ENCODE measurements around the gene SLC39A11.
A peak's percentile ranks its signal among the peaks of the same experiment; 100 is the strongest.
"Not testable (repeated sequence)": the region's sequence is repeated elsewhere in the genome, so short reads cannot be mapped to it uniquely, and the experiment has no call there.

SLC39A11 gene

DNA sequence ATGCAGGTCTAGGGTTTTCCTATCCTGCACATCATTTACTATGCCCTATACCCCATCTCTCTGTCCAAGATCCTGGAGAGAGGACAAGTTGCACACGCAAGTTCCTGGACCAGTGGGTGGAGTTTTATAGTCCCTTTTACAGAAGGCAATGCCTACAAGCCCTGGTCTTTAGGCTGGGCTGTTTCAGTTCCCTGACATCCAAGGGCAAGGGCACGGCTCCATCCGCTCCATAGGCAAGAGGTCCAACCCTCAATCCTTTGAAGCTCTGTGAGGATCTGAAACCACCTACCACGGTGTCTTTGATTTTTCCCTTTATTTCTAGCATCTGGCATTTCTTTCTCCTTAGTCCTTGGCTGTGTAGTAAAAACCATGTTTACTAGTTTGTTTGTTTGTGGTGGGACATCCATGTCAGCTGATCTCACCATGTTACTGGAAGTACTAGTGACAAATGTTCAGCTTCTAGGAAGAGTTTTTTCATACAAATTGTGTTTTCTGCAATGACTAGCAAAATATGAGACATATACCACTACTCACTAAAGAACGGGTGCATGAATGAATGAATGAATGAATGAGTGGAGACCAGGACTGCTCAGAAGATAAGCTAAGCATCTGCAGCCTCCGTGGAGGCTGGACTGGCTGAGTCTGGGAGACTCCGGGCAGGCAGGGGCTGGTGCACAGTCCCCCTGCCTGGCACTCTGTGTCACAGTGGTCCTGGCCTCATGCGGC, 359.4 kb downstream of the SLC39A11 start:
- DNase-seq = no peak

DNA sequence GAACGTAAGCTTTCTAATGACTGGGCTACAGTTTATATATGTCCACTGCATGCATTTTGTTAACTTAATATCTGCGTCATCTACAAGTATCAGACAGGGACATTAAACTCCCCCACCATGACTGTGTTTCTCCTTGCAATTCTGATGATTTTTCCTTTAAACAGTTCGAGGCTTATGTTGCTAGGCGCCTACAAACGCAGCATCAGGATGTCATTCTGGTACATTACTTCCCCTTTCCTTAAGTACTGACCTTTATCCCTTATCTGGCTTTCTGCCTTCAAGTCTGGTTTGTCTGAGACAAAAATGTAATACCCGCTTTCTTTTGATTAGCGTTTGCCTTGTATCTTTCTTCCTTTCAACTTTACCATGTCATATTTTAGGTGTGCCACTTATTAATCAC, 362.4 kb downstream of the SLC39A11 start:
- DNase-seq = peak; percentile 7

DNA sequence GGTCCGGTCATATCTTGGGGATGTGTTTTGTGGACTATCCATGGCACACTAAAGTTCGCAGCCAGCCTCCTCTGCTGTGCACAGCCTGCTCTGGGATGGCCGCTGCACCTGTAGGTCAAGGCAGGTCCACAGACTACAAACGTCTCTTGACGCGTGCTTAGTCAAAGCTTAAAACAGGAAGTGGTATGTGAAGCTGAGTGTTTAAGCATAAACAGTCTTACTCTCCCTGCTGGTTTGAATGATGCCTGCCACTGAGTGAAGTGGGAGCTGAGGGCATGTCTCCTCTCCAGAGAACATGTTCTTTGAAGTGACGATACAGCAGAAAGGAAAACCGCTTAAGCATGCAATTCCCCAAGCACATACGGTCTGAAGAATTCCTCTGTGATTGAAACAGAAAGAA, 365.6 kb downstream of the SLC39A11 start:
- DNase-seq = peak; percentile 37

DNA sequence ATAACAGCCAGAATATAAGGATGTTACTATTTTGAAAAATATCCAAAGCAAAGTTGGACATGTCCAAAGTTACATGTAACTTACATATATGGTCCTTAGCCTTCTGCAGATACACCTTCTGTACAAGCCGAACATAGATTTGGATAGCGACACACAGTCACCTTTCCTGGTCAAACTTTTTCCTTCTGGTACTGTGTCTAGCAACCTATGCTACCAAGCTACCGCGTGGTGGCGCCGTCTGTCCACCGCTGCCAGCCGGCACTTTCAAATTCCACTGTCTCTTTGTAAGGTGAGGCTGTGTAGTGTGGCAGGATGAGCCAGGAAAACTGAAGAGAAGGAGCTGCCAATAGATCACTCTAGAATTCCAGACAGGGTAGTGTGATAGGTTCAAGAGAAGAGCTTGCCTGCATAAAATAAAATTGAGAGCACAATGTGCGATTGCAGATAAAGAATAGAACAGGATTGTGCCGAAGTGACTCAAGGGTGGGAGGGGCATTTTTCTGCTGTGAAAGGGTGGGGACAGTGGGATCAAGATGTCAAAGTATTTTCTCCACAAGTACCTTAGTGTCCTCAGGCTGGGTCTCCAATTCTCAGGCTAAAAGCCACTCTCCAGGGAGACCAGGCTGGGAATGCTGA, 366.9 kb downstream of the SLC39A11 start:
- peak; percentile 54 for DNase-seq

DNA sequence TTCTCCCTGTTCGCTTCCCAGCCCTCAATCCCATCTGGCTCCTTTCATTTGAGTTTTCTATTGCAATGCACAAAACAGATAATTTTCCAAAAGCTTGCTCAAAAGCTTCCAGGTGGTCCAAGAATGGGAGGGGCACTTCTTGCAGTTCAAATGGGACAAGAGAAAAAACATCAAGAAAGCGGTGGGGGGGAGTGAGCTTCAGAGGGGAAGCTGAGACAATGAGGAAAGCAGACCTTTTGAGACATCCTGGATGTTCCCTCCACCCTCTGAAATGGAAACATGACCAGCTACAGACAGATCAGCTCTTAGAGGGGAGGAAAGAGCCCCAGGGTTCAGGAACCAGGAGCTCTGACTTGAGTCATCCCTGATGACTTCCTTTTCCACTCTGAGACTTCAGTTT, 368.2 kb downstream of the SLC39A11 start:
- DNase-seq = peak; percentile 40

DNA sequence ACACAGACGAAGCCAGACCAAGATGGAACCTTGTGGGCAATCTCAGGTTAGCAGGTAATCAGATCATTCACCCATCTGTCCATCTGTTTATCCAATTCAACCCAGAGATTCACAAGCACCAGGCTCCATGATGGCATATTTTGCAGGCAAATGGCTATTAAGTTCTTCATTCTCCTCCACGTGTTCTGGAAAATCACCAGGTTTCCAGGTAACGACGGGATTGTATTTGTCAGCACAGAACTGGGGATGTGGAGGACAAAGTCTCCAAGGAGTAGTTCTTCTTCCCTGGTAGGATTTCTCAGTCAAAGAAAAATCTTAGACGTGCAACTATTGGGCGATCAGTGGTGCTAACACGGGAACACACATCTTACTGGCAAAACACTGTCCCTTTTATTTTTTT, 368.8 kb downstream of the SLC39A11 start:
- DNase-seq = no peak

DNA sequence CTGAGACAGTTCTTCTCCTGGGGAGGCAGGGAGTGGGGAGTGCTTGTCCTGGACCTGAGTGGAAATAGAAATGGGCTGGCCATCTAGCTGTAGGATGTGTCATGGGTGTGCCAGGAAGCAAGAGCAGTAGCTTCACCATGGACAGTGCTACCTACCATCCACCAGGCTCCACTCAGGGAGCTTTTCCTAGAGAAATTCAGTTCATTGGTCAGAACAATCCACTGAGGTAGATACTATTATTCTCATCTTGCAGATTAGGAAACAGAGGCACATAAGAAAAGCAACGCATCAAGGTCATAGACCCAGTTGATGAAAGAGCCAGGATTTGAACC, 372.0 kb downstream of the SLC39A11 start:
- DNase-seq = no peak

DNA sequence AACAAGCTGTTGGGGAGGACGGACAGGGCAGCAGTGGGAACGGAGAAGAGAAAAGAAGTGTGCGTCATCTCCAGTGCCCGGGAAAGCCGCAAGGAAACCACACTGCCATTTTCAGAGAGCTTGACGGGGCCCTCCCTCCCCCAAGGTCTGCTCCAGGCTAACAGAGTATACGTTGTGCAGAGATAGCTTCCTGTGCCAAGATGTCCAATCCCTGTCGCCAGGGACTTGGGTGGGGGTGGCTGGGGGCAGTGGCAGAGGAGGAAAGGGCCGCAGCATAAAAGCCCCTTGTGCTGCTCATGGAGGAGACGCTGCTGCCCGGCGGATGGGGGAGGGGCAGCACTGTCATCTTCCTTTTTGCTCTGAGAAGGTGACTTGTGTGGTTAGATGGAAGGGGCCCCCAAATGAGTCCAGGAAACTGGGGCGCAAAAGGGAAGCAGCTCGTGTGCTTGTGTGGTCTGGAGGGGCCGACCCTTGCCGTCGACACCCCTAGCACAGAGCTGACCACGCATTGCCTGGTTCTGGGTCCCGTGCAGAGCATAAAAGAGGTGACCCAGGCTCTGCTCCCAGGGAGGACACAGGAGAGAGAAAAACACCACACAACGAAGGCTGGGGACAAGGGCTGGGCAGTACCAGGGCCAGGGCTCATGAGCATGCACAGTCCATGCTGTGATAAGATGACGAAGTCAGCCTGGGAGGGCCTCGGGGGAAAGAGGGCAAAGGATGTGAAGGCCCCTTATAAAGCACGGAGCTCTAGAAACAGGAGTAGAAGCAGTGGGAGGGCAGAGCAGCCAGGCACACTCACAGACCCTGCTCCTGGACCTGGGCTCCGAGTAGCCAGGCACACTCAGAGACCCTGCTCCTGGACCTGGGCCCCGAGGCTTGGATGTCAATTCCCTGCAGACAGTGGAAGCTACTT, 372.7 kb downstream of the SLC39A11 start:
- DNase-seq = peak; percentile 73

DNA sequence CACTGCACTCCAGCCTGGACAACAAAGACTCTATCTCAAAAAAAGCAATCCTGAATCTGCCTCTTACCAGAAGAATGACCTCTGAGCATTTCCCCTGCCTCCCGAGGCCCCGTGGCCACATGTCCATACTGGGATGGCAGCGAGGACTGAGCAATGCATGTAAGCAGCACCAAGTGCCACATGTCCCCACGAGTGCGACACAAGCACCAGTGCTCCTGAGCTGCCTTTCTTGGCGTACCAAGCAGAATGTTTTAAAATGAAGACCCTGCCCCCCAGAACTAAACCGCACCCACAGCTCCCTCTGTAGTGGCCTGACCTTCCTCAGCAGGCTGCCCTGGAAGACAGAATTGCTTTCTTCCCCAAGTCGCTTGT, 373.3 kb downstream of the SLC39A11 start:
- DNase-seq = no peak

DNA sequence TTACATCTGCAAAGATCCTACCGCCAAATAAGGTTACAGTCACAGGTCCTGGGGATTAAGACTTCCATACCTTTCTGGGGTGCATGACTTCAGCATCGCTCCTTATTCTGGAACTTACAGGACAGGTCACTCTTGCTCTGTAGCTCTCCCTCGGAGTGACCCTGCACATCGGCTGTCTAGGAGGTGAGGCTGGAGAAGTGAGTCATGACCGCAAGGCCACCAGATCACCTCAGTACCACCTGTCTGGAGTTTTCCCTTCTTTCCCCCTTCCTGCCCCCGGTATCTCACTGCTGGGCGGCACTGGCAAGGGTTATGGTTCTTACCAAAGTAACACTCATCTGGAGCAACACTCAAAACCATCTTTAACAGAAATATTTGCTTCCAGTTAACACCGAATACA, 374.8 kb downstream of the SLC39A11 start:
- no peak for DNase-seq

DNA sequence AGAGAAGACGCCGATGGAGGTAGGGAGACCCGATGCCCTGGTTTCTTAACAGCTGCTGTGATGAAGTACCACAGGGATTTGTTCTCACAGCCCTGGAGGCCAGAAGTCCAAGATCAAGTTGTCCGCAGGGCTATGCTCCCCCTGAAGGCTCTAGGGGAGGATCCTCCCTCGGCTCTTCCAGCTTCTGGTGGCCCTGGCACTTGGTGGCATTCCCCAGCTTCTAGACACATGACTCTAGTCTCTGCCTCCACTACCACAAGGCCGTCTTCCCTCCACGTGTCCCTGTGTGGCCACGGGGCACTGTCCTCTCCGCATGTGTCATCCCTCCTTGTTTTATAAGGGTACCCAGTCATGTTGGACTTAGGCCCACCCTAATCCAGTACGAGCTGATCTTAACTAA, 375.2 kb downstream of the SLC39A11 start:
- DNase-seq = no peak

DNA sequence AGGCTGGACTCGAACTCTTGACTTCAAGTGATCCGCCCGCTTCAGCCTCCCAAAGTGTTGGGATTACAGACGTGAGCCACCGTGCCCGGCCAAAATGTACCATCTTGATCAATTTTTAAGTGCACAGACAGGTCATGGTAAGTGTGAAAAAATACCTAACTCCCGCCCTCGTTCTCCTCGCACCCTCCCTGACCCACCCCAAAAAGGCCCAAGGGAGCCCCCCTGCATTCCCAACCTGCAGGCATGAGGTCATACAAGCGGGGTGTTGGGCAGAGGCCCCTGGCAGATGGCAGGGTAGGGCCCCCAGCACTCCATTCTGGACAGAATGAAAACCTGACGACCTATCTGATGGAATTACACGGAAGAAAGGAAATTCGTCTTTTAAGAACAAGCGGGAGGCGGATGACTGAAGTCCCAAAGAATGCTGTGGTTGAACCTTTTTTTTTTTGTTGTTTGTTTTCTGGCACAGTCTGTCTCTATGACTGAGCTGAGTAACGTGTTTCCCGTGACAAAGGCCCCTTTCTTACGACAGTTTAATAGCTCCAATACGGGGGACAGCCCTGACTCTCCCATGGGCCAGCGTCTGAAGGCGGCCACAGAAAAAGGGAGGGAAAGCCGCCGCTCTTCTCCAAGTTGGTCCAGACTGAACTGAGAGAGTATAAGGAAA, 376.4 kb downstream of the SLC39A11 start:
- peak; percentile 96 for DNase-seq

DNA sequence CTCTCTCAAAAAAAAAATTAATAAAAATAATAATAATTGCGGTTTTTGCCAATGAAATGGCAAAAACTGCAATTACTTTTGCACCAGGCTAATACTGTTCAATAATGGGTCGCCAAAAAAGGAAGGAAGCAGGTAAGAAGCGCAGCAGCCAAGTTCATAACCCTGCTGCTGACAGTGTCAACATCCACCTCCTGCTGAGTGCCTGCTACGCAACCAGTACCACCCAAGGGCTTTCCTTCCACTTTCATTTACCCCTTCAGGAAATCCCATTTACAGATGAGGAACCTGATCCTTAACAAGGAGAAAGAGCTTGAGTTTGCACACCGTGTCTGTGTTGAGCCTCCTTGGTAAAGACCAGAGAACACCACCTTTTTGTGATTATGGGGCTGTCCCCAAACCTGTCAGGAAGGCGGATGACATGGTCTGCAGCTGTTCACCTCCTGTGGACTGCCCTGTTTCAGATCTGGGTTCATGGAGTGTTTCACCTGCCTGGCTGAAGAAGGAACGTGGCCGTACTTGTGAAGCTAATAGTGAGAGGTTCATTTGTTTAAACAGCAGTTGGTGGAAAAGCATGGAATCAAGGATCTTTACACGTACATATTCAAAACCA, 378.0 kb downstream of the SLC39A11 start:
- no peak for DNase-seq

DNA sequence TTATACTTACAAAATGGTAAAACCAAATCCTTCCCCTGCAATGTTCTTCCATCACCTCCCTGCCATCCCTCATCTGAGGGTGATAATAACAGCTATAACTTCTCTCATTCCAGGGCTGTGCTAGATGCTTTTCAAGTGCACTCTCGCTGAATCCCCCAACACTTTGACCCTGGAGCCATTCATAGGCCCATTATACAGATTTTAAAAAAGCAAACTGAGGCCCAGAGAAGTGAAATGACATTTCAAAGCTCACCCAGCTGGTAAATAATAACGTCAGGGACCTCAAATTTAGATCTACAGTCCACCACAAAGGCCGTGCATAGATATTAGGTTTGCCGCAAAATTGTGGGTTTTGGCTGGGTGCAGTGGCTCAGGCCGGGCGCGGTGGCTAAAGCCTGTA, 378.8 kb downstream of the SLC39A11 start:
- DNase-seq = no peak

DNA sequence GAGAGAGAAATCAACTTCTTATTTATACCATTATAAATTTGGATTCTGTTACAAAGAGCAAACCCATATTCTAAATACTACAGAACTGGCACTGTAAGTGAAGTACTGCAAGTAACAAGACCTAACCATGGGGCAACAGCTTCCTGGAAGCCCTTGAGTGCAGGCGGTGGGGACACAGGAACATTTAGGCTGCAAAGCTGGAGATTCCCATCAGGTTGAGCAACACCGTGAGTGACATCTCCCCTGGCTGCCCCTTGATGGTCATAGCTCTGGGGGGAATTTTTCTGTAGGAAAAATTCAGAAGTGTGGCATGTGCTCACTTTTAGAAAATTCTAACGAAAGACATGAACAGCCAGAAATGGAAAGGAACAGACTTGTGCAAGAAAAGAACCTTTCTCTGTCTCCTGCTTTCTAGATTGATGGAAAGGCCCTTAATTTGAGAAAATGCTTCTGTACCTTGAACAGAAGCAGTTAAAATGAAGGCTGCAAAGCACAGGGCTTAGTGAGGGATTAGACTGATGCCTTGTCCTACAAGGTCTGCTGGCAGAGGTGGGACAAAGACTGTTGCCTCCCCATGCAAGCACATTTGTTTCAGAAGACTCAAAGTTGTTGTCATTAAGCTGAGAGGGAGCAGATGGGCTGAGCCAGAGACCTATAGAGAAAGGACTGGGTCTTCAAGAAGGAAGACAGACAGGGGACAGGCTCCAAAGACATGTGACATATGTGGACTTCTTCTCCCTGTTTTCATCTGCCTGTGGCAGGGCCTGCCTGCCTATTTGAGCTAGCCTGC, 380.8 kb downstream of the SLC39A11 start:
- no peak for DNase-seq

DNA sequence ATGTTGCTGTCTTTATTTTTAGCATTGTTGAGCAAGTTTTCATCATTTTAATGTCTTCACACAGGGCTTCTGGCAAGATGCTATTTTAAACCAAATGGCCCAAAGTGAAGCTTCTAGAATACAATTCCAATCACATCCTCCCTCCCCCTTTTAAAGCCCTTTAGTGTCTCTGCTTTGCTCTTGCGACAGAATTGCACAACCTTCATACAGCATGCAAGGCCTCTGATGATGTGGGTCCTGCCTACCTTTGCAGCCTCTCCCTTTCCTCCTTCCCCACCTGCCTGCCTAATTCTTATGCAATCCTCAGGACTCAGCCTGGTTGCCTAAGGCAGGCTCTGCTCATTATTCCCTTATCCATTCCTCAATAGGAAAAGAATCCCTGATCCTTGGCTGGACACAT, 381.7 kb downstream of the SLC39A11 start:
- no peak for DNase-seq

DNA sequence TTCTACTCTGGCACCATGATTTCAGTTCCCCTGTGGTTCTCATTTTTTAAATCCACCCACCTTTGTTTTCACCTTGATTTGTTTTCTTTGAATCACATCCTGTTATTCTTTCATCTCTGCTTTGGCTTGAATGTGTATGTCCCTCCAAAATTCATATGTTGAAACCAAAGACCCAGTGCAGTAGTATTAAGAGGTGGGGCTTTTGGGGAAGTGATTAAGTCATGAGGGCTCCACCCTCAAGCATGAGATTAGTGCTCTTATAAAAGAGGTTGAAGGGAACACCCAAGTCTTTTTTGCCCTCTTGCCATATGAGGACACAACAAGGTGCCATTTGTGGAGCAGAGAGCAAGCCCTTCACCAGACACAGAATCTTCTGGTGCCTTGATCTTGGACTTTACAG, 382.3 kb downstream of the SLC39A11 start:
- DNase-seq = no peak

DNA sequence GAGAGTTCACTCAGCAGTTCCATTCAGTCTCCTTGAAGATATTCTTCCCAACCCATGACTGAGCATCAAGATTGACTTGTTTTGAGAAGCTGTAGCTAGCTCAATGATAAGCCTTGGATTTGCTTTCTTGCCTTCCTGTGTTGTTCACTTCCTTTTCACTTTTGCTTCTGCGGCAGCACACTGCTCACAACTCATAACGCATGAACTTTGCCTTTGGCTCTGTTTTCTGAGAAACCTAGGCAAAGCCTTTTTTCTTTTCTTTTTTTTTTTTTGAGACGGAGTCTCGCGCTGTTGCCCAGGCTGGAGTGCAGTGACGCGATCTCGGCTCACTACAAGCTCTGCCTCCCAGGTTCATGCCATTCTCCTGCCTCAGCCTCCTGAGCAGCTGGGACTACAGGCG, 383.8 kb downstream of the SLC39A11 start:
- not testable (repeated sequence) for DNase-seq

DNA sequence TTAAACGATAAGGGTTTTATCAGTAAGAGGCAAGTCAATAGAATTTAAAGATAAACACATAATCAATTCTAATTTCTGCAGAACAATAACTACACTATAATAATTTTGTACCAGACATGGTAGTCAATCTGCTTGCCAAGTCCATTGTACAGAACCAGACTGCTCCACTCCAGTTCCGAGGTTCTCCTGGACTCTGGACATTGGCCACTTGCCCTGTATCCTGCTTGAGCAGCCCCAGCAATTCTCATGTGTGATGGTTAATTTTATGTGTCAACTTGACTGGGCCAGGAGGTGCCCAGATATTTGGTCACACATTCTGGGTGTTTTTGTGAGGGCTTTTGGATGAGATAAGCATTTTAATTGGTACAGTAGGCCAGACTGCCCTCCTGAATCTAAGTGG, 384.6 kb downstream of the SLC39A11 start:
- no peak for DNase-seq

DNA sequence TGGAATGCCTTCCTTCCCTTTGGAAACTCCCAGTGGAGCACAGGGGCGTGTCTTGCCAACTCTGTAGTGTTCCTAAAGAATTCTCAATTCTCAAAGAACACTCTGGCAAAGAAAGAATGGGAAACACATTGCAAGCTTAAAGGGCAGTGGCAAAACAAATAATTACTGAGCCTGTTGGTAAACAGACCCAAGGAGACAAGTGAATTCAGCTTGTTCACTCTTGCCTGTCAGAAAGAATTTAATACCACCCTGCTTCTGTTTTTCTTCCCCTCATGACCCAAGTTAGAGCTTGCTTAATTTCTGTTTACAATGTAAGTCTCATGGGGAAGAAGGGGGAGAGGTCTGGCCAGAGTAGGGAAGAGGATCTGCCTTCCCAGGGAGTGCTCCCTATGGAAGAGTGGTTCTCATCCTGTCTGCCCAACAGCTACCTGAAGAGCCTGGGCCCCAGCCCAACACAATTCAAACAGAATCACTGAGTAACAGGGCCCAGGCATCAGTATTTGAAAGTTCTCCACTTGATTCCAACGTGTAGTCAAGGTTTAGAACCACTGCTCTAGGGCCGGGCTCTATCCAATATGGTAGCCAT, 386.0 kb downstream of the SLC39A11 start:
- no peak for DNase-seq

DNA sequence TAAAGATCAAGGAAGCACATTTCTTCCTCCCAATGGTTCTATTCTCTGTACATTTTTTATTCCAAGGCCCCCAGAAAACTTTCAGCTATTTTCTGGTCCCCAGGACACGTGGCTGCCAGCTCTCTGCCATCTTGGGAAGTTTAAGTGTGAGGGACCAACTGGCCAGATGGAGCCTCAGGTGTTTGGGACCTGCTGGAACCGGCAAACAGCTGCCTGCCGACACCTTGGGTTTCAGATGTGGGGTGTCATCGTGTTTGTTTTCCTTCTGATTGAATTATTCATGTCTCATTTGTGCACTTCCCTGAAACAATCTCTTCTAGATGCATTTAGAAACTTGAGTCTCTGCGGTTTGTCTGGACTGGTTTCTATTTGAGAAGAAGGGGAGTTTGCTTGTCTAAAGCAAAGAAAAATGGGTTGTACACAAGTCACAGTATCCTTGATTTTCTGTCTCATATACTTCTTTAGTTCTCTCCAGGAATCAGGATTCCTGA, 386.5 kb downstream of the SLC39A11 start:
- DNase-seq = no peak

DNA sequence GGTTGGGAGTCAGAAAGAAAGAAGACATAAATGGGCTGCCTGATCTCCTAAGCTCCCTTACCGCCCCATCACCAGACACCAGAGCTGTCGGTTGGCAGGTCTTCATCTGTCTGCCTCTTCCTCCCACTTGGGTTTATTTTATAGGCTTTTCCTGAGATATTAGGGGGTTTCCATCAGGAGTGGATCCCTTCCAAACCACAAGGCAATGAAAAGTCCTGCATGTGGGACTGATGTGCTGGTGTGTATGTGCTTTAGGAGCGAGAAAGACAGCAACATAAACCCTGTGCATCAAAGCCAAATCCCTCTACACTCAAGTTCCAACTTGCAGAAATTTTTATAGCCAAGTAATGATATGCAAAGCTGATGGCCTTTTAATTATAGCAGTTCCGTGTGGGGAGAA, 389.5 kb downstream of the SLC39A11 start:
- DNase-seq = peak; percentile 61
